Parathyroid adenoma (tissue), 2 donors: ENCODE results near the gene OGDH.

ENCODE experiments used
- H2AFZ ChIP-seq: fragments of 300-600 bp; sonication (generic); one replicate; pipeline ENCODE4 v1.7.0; 2017; ENCODE audit warnings: antibody characterized with exemption, mild to moderate bottlenecking
- H3K27ac ChIP-seq: fragments of 300-600 bp; sonication (generic); one replicate; pipeline ENCODE4 v1.7.0; 2017
- H3K27me3 ChIP-seq: fragments of 300-600 bp; sonication (generic); one replicate; pipeline ENCODE4 v1.7.0; 2017; ENCODE audit warnings: low read length; ENCODE audit not compliant: control insufficient read depth, insufficient read depth
- H3K36me3 ChIP-seq: fragments of 300-600 bp; sonication (generic); one replicate; pipeline ENCODE4 v1.7.0; 2017; ENCODE audit warnings: low read length; ENCODE audit not compliant: control insufficient read depth, insufficient read depth
- H3K4me1 ChIP-seq: fragments of 300-600 bp; sonication (generic); one replicate; pipeline ENCODE4 v1.7.0; 2017; ENCODE audit warnings: control low read depth
- H3K4me2 ChIP-seq: fragments of 300-600 bp; sonication (generic); one replicate; pipeline ENCODE4 v1.7.0; 2017; ENCODE audit warnings: low read length
- H3K4me3 ChIP-seq: fragments of 300-600 bp; sonication (generic); one replicate; pipeline ENCODE4 v1.7.0; 2017; ENCODE audit warnings: low read depth, low read length
- H3K79me2 ChIP-seq: fragments of 300-600 bp; sonication (generic); one replicate; pipeline ENCODE4 v1.7.0; 2017; ENCODE audit warnings: control low read depth
- H3K9ac ChIP-seq: fragments of 300-600 bp; sonication (generic); one replicate; pipeline ENCODE4 v1.7.0; 2017; ENCODE audit warnings: mild to moderate bottlenecking
- H3K9me3 ChIP-seq: fragments of 300-600 bp; sonication (generic); one replicate; pipeline ENCODE4 v1.7.0; 2017; ENCODE audit warnings: low read length; ENCODE audit not compliant: control insufficient read depth
- CTCF ChIP-seq: fragments of 300-600 bp; sonication (generic); IDR thresholded peaks from one replicate; pipeline ENCODE4 v1.7.0; 2017; ENCODE audit warnings: antibody characterized with exemption, mild to moderate bottlenecking
- donor health status: primary hyperparathyroidism.

Gene OGDH

GRCh38 chr7:44621750-44622103 lies 15.3 kb downstream of the OGDH start:
- no peaks in the 10 kb centered on the region for H3K9me3 ChIP-seq
- peaks cover 31% of the 10 kb centered on the region for H3K4me1 ChIP-seq
- peak overlapping the region; percentile 37 for H3K4me2 ChIP-seq
- no peaks in the 10 kb centered on the region for H3K27me3 ChIP-seq
- H3K79me2 ChIP-seq: peaks cover 58% of the 10 kb centered on the region
- H3K9ac ChIP-seq: no peak overlapping the region
- no peak overlapping the region for H2AFZ ChIP-seq
- H3K27ac ChIP-seq: peak overlapping the region; percentile 37
- no peaks in the 10 kb centered on the region for H3K36me3 ChIP-seq
- no peak overlapping the region for H3K4me3 ChIP-seq
- no peak for TF ChIP-seq CTCF

- Histone ChIP-seq H3K9me3 (no peaks in the 10 kb centered on the region), H2AFZ (no peak overlapping the region), H3K4me1 (peaks cover 25% of the 10 kb centered on the region), H3K9ac (no peak overlapping the region), H3K79me2 (peaks cover 55% of the 10 kb centered on the region), H3K36me3 (no peaks in the 10 kb centered on the region), H3K4me3 (no peak overlapping the region), H3K4me2 (peak overlapping the region; percentile 37), H3K27ac (peak overlapping the region; percentile 37), H3K27me3 (no peaks in the 10 kb centered on the region)
- no peak for TF ChIP-seq CTCF
Measured at GRCh38 chr7:44622342-44623151, 16.1 kb downstream of the OGDH start.

GRCh38 chr7:44624318-44624717 lies 17.9 kb downstream of the OGDH start:
- no peaks in the 10 kb centered on the region for H3K9me3 ChIP-seq
- H3K79me2 ChIP-seq: peaks cover 53% of the 10 kb centered on the region
- H3K9ac ChIP-seq: no peak overlapping the region
- H3K4me3 ChIP-seq: no peak overlapping the region
- H3K4me1 ChIP-seq: peaks cover 11% of the 10 kb centered on the region
- H2AFZ ChIP-seq: no peak overlapping the region
- no peak overlapping the region for H3K27ac ChIP-seq
- TF ChIP-seq CTCF: no peak
- no peaks in the 10 kb centered on the region for H3K27me3 ChIP-seq
- no peak overlapping the region for H3K4me2 ChIP-seq
- no peaks in the 10 kb centered on the region for H3K36me3 ChIP-seq

- H3K27ac ChIP-seq: peak overlapping the region; percentile 38
- peaks cover 64% of the 10 kb centered on the region for H3K79me2 ChIP-seq
- TF ChIP-seq CTCF: no peak
- H3K36me3 ChIP-seq: no peaks in the 10 kb centered on the region
- no peaks in the 10 kb centered on the region for H3K27me3 ChIP-seq
- H3K4me2 ChIP-seq: no peak overlapping the region
- no peak overlapping the region for H2AFZ ChIP-seq
- H3K9ac ChIP-seq: no peak overlapping the region
- no peaks in the 10 kb centered on the region for H3K9me3 ChIP-seq
- H3K4me1 ChIP-seq: peaks cover 11% of the 10 kb centered on the region
- H3K4me3 ChIP-seq: no peak overlapping the region
Measured at GRCh38 chr7:44625526-44626471, 19.4 kb downstream of the OGDH start.
